ENCODE data around the gene LEO1. TPM values are rescaled to one million over a fixed set of nuclear protein-coding genes. Genes with fewer than 3 reads are reported as not detected.

The LEO1 gene
- total RNA-seq, 3 donors from 2014 or later: 30.7 to 32.6 (median 30.8) TPM

DNA sequence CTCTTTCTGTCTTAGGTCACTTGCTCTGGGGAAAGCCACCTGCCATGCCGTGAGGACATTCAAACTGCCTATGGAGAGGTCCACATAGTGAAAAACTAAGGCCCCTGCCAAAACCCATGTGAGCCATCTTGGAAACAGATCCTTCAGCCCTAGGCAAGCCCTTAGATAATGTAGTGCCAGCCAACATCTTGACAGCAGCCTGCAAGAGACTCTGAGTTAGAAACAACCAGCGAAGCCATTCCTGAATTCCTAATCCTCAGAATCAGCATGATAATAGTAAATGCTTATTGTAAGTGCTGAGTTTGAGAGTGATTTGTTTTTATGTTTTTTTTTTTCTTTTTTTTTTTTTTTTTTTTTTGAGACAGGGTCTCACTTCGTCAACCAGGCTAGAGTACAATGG lies 40.6 kb downstream of the LEO1 start:
- peaks cover 2% of the 10 kb centered on the region for H3K4me1 Mint-ChIP-seq (ENCODE audit: low read depth)
- peaks cover 17% of the 10 kb centered on the region for H3K36me3 Mint-ChIP-seq (ENCODE audit: insufficient read depth)
- ATAC-seq: no peak
- no peaks in the 10 kb centered on the region for H3K9me3 Mint-ChIP-seq
- DNase-seq: no peak
- no peak overlapping the region for H3K4me3 Mint-ChIP-seq
- no peaks in the 10 kb centered on the region for H3K27me3 Mint-ChIP-seq (ENCODE audit: low read depth)

DNA sequence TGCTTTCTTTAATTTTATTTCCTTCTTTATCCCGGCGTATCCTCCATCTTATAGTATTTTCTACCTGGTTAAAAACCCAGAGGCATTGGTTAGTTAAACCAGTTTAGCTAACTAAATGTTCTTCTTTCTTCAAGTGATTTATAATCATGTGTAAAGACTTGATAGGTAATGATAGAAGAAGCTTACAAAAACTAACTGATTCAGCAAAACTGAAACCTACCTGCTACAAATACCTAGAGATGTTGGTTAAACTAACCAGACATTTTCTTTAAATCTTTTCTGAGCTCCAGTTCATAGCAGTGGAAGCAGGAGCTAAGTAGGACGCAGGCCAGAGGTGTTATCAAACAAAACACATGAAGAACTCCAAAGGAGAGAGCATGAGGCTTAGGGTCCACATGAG lies 44.8 kb downstream of the LEO1 start:
- DNase-seq: no peak
- H3K9me3 Mint-ChIP-seq: no peaks in the 10 kb centered on the region
- H3K4me3 Mint-ChIP-seq: no peak overlapping the region
- no peak for ATAC-seq
- no peaks in the 10 kb centered on the region for H3K4me1 Mint-ChIP-seq (ENCODE audit: low read depth)
- peaks cover 19% of the 10 kb centered on the region for H3K36me3 Mint-ChIP-seq (ENCODE audit: insufficient read depth)
- H3K27me3 Mint-ChIP-seq (ENCODE audit: low read depth): no peaks in the 10 kb centered on the region

DNA sequence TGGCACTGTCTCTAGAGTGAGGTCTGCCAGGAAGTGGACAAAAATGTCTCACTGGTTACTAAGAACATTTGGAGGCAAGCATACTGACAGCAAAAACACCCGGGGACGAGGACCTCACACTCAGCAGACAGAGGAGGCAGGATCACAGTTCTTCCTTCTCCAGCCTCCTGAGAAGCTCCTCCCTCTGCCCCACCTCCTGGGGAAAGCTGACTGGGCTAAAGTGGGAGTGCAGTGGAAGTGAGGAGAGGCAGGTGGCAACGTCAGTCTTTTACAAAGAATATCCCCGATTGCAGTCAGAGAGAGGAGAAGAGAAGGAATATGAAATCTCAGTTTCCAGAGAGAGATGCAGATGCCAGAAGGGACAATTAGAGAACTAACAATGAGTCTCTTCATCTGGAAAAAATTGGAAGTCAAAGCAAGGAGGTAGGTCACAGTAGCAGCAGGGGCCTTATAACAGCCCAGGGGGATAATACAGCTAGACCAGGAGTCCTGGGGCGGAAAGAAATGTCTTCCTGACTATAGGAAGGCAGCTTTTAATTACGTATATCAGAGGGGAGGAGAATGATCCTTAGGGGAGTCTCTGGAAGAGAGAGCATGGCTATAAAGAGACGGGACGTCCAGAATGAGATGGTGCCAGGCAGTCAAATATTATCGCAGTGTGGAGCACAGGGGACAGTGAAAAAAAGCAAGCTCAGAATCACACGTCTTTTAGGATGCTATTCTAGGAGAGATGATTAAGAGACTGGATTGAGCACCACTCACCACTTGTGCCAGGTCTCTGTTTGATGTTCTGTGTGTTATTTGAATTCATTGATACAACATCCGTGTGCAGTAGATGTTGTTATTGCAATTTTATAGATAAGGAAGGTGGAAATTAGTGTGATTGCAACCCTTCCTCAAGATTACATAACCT lies 47.2 kb downstream of the LEO1 start:
- peaks cover 19% of the 10 kb centered on the region for H3K36me3 Mint-ChIP-seq (ENCODE audit: insufficient read depth)

DNA sequence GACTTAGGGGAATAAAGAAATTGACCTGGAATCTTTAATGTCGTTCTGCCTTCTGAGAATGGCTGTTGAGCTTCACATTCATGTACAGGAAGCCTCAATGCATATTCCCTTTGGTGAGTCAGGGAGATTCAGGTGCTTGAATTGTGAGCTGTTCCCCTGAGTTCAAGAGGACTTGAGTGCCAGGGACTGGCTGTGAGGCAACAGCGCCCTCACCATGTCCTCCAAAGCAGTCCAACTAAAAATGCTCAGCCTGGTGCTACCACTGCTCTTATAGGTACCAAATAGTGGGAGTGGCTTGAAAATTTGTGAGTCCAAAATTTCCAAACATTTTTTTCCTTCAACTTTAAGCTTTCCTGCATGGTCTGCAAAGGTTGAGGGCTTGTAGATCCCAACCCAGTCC lies 54.1 kb downstream of the LEO1 start:
- no peaks in the 10 kb centered on the region for H3K4me1 Mint-ChIP-seq (ENCODE audit: low read depth)
- H3K36me3 Mint-ChIP-seq (ENCODE audit: insufficient read depth): peaks cover 8% of the 10 kb centered on the region
- no peaks in the 10 kb centered on the region for H3K9me3 Mint-ChIP-seq
- no peaks in the 10 kb centered on the region for H3K27me3 Mint-ChIP-seq (ENCODE audit: low read depth)
- DNase-seq (no peak), ATAC-seq (no peak)
- no peak overlapping the region for H3K4me3 Mint-ChIP-seq

More for the DNA sequence above, 47.2 kb downstream of the LEO1 start:
- no peaks in the 10 kb centered on the region for H3K9me3 Mint-ChIP-seq
- no peak overlapping the region for H3K4me3 Mint-ChIP-seq
- ATAC-seq (no peak), DNase-seq (no peak)
- no peaks in the 10 kb centered on the region for H3K27me3 Mint-ChIP-seq (ENCODE audit: low read depth)
- no peaks in the 10 kb centered on the region for H3K4me1 Mint-ChIP-seq (ENCODE audit: low read depth)

DNA sequence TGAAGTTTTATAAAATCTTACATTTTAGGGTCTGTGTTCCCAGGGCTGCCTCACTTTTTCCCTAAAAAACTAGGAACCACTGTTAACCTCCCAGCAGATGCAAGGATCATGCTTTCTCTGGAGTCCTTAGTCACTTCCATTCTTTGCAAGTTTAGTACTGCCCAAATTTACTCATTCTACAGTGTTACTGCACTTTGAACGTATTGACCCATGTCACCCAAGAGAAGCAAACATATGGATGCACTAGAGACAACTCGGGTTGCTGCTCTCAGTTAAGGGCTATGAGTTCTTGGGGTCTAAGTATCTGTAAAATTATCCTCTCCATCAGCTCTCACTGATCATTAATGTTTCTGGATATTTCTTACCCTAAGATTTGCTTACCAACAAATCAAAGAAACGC lies 59.0 kb downstream of the LEO1 start:
- Mint-ChIP-seq H3K4me3 (no peak overlapping the region), H3K9me3 (no peaks in the 10 kb centered on the region), H3K4me1 (ENCODE audit: low read depth) (no peaks in the 10 kb centered on the region), H3K27me3 (ENCODE audit: low read depth) (no peaks in the 10 kb centered on the region), H3K36me3 (ENCODE audit: insufficient read depth) (peaks cover 16% of the 10 kb centered on the region)
- ATAC-seq: no peak
- DNase-seq: no peak

DNA sequence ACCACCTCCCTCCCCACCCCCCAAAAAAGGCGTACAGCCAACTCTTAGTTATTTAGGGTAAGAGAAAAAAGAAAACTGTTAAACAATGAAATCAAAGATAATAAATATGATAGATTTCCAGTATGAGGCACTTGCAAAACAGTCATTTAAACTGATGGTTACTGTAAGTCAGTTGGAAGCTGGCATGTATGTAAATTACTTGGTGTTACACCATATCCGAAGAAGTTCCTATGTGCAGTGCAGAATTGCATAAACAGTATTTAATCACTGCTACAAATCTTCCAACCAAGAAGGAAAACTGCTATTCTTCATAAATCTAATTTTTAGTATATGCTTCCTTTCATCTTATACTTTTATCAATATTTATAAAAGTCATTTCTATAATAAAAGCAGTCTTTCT lies 62.0 kb downstream of the LEO1 start:
- no peaks in the 10 kb centered on the region for H3K27me3 Mint-ChIP-seq (ENCODE audit: low read depth)
- no peak for DNase-seq
- H3K9me3 Mint-ChIP-seq: no peaks in the 10 kb centered on the region
- no peaks in the 10 kb centered on the region for H3K4me1 Mint-ChIP-seq (ENCODE audit: low read depth)
- H3K36me3 Mint-ChIP-seq (ENCODE audit: insufficient read depth): peaks cover 29% of the 10 kb centered on the region
- H3K4me3 Mint-ChIP-seq: no peak overlapping the region
- no peak for ATAC-seq

DNA sequence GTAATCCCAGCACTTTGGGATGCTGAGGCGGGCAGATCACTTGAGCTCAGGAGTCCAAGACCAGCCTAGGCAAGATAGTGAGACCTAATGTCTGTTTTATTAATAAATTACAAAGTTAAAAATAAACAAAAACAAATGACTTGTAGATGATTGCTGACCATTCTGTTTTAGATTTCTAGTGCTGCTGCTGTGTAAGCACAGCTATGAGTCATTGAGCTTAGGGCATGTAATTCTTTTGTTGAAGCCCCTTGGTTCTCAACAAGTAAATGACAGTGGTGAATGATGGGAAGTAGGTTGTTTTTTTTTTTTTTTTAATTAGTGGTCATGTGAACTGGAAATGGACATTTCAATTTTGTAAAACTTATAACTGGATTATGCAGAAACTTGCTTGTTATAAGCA lies 63.3 kb downstream of the LEO1 start:
- H3K9me3 Mint-ChIP-seq: no peaks in the 10 kb centered on the region
- DNase-seq (no peak), ATAC-seq (no peak)
- H3K4me3 Mint-ChIP-seq: no peak overlapping the region
- no peaks in the 10 kb centered on the region for H3K27me3 Mint-ChIP-seq (ENCODE audit: low read depth)
- H3K4me1 Mint-ChIP-seq (ENCODE audit: low read depth): no peaks in the 10 kb centered on the region
- peaks cover 32% of the 10 kb centered on the region for H3K36me3 Mint-ChIP-seq (ENCODE audit: insufficient read depth)

DNA sequence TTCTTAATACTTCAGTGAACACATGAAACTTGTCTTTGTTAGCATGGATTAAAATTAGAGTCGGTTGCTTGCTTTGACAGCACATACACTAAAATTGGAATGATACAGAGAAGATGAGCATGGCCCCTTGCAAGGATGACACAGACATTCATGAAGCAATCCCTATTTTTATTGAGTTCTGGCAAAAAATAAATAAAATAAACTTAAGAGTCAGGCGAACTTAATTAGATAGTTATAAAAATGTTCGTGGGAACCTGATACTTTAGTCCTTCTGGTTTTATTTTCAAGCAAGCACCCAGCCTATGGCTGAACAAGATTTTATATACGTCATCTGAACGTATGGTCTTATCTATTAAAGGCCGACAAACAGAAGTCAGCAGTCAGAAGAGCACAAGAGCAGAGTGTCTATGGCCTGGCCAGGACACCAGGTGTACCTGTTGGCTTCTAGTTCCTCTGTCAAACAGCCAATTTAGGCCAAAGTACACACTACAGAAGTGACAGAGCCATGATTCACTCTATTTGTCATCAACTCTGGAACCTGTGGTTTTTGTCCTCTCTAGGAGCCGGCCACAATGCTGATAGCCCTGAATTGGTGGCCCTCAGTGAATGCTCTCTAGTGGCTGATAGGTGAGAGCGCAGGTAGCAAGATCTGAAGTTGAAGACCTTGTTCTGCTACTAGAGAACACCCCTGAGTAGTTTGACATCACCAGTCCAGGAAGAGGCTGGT lies 64.3 kb downstream of the LEO1 start:
- Mint-ChIP-seq H3K36me3 (ENCODE audit: insufficient read depth) (peaks cover 34% of the 10 kb centered on the region), H3K27me3 (ENCODE audit: low read depth) (no peaks in the 10 kb centered on the region), H3K9me3 (no peaks in the 10 kb centered on the region), H3K4me3 (no peak overlapping the region), H3K4me1 (ENCODE audit: low read depth) (no peaks in the 10 kb centered on the region)
- DNase-seq: no peak
- no peak for ATAC-seq

DNA sequence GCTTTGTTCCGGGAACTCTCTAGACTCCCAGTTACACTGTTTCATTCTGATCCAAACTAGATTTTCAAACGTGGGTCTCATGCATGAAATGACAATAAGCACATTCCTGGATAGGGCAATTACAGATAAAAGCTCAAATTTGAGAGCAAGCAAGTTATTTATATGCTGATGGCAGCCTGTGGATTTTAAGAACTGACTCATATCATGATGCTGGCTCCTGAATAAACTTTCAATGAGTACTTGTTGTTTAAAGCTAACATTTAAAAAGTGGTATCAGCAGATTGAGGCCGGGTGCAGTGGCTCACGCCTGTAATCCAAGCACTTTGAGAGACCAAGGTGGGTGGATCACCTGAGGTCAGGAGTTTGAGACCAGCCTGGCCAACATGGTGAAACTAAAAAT lies 66.6 kb downstream of the LEO1 start:
- peaks cover 38% of the 10 kb centered on the region for H3K36me3 Mint-ChIP-seq (ENCODE audit: insufficient read depth)
- DNase-seq: no peak
- no peaks in the 10 kb centered on the region for H3K4me1 Mint-ChIP-seq (ENCODE audit: low read depth)
- no peak for ATAC-seq
- no peak overlapping the region for H3K4me3 Mint-ChIP-seq
- H3K27me3 Mint-ChIP-seq (ENCODE audit: low read depth): no peaks in the 10 kb centered on the region
- no peaks in the 10 kb centered on the region for H3K9me3 Mint-ChIP-seq

DNA sequence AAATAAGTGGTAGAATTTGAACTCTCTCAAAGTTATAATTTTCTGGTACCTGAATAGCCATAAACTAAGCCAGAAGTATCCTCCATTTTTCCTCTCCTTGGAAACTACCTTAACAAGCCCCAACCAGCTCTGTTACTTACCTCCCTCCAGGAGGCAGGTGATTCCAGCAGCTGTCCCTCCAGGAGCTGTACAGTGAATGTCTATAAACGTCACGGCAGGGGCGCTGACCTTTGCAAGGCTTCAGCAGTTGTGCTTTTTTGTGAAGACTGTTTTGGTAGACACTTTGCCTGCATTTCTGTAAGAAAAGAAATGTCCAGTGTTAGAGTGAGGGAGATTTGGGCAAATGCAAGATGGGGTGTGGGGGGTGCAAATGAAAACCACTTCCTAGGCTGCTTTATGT lies 67.2 kb downstream of the LEO1 start:
- ATAC-seq (no peak), DNase-seq (no peak)
- Mint-ChIP-seq H3K4me1 (ENCODE audit: low read depth) (no peaks in the 10 kb centered on the region), H3K36me3 (ENCODE audit: insufficient read depth) (peaks cover 40% of the 10 kb centered on the region), H3K27me3 (ENCODE audit: low read depth) (no peaks in the 10 kb centered on the region), H3K4me3 (no peak overlapping the region), H3K9me3 (no peaks in the 10 kb centered on the region)

DNA sequence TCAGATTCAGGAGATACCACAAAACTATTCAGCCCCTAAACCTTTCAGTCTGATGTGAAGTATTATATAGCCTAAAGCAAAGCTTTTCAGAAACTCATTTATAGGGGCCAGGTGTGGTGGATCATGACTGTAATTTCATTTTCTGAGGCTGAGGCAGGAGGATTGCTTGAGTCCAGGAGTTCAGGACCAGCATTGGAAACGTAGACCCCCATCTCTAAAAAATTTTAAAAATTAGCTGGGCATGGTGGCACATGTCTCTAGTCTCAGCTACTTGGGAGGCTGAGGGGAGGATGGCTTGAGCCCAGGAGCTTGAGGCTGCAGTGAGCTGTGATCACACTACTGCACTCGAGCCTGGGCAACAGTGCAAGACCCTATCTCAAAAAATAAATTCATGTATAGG lies 82.1 kb downstream of the LEO1 start:
- no peak for DNase-seq
- no peak for ATAC-seq
- Mint-ChIP-seq H3K36me3 (ENCODE audit: insufficient read depth) (peaks cover 32% of the 10 kb centered on the region), H3K4me3 (no peak overlapping the region), H3K27me3 (ENCODE audit: low read depth) (no peaks in the 10 kb centered on the region), H3K4me1 (ENCODE audit: low read depth) (peaks cover 5% of the 10 kb centered on the region), H3K9me3 (no peaks in the 10 kb centered on the region)

DNA sequence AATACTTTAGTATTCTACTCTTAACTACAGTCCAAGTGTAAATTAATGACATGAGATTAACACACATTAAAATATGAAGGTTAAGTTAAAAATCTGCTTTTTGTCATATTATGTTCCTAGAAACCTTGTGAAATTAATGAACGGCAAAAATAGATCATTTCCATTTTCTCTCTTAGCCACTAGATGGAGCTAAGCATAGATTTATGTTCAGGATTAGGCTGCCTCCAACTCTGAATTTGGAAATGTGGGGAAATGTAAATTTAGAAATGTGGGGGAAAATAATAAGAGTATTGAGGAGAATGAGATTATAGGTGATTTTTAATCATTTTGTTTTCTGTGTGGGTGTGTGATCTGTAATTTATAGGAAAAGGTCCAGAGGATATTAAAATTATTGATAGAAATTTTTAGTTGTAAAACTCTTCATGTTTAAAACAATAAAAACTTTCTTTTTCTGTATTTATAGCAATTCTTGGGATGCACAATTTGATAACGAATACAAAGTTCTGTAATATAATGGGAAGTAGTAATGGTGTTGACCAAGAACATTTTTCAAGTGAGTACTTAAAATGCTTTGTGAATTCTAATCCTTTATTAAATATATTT lies 82.9 kb downstream of the LEO1 start:
- Mint-ChIP-seq H3K9me3 (no peaks in the 10 kb centered on the region), H3K4me3 (no peak overlapping the region), H3K4me1 (ENCODE audit: low read depth) (peaks cover 6% of the 10 kb centered on the region), H3K36me3 (ENCODE audit: insufficient read depth) (peaks cover 31% of the 10 kb centered on the region), H3K27me3 (ENCODE audit: low read depth) (no peaks in the 10 kb centered on the region)
- DNase-seq (no peak), ATAC-seq (no peak)
